Activated CD4-positive, alpha-beta T cell treated with anti-CD3 and anti-CD28 coated beads, Interleukin-2, amount 10 ng/mL, durations not matched to agents 7 days and 5 days (primary cell): Measurements from ENCODE around the gene PDS5B. TPM values are rescaled to one million over a fixed set of nuclear protein-coding genes. Genes with fewer than 3 reads are reported as not detected.

Experiments
- CTCF ChIA-PET: fragments of 350-600 bp; sonication (Branson Sonifier 250); formaldehyde crosslinking; loops from one replicate; lab custom pipeline; 2021; ENCODE audit warnings: antibody characterized with exemption; lab: Charles Lee
- POLR2A ChIA-PET: fragments of 350-600 bp; sonication (Branson Sonifier 250); formaldehyde crosslinking; loops from one replicate; lab custom pipeline; 2021; ENCODE audit warnings: antibody characterized with exemption; lab: Charles Lee
- DNase-seq: peaks from one replicate; pipeline ENCODE4 v3.0.0-alpha.2; 2020
- H3K27ac Mint-ChIP-seq: one replicate; pipeline ENCODE4 v1.8.0; 2021; ENCODE audit warnings: mild to moderate bottlenecking, moderate library complexity, mixed read lengths
- H3K27me3 Mint-ChIP-seq: one replicate; pipeline ENCODE4 v1.8.0; 2021; ENCODE audit warnings: mixed read lengths
- H3K36me3 Mint-ChIP-seq: one replicate; pipeline ENCODE4 v1.8.0; 2021; ENCODE audit warnings: low read depth, mixed read lengths
- H3K4me1 Mint-ChIP-seq: one replicate; pipeline ENCODE4 v1.8.0; 2021; ENCODE audit warnings: mixed read lengths
- H3K4me3 Mint-ChIP-seq: one replicate; pipeline ENCODE4 v1.8.0; 2021; ENCODE audit warnings: mild to moderate bottlenecking, moderate library complexity, mixed read lengths
- H3K9me3 Mint-ChIP-seq: one replicate; pipeline ENCODE4 v1.8.0; 2021; ENCODE audit warnings: mixed read lengths
- total RNA-seq, 2 experiments: library from RNA; stranded (reverse); gene quantifications; one replicate each; pipeline ENCODE4 v1.2.3, GENCODE V29; 2021

The PDS5B gene
- total RNA-seq, 2 experiments from 2014 or later, result 77.6 to 92.3 TPM

DNA sequence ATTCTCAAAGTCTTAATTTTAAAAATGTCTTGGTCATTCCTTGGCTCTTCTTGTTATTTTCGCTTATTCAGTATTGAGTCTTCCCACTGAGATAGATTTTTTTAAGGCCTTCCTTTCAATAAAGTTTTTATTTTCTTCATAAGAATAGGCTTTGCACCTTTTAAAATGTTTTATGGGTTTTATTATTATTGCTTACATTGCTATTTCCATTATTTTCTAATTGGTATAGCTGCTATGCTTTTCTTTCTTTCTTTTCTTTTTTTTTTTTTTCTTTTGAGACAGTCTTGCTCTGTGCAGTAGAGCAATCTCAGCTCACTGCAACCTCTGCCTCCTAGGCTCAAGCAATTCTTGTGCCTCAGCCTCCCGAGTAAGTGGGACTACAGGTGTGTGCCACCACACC lies 195.7 kb downstream of the PDS5B start:
- POLR2A ChIA-PET, result no interaction called here
- Mint-ChIP-seq H3K4me3 (no peak overlapping the region), H3K4me1 (peaks cover 36% of the 10 kb centered on the region), H3K36me3 (peaks cover 48% of the 10 kb centered on the region), H3K27ac (no peak overlapping the region), H3K27me3 (no peaks in the 10 kb centered on the region), H3K9me3 (peaks cover 13% of the 10 kb centered on the region)
- DNase-seq, result no peak
- CTCF ChIA-PET, result no interaction called here

DNA sequence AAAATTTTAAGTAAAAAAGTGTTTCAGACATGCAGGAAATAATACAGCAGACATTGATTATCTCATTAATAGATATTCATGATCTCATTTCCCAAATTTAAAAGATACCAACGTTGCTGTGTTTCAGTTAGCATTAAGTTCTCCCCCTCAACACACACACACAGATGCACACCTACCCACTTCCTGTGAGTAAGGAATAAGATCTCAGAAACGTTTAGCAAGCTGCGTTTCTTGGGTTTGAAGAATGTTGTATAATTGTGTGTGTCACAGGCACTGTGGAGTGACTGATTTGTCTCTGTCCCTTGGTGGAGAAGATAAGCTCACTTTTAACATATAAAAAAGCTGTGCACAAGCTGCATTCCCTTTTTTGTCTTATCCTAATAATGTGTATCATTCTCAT lies 196.8 kb downstream of the PDS5B start:
- POLR2A ChIA-PET, result no interaction called here
- CTCF ChIA-PET, result no interaction called here

DNA sequence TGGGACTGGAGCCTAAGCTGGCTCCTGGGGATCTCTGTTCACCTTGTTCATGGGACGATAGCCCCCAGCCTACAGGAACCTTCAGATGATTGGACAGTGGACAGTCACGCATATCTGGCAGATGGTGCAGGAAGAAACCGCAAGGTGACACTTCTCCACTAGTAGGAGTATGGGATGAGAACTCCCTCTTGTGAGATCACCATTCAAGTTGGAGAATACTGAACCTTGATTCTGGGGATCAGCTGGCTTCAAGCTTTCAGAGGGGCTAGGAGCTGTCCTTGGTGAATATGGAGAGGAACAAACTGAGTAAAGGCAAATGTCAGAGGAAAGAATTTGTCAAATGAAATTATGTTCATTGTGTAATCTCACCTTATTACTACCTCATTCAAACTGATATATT lies 204.5 kb downstream of the PDS5B start:
- H3K27ac Mint-ChIP-seq, result peak overlapping the region; percentile 95
- DNase-seq, result no peak
- H3K27me3 Mint-ChIP-seq, result no peaks in the 10 kb centered on the region
- CTCF ChIA-PET, result no interaction called here
- POLR2A ChIA-PET, result no interaction called here
- peaks cover 16% of the 10 kb centered on the region for H3K9me3 Mint-ChIP-seq
- H3K4me3 Mint-ChIP-seq, result no peak overlapping the region
- peaks cover 57% of the 10 kb centered on the region for H3K36me3 Mint-ChIP-seq
- peaks cover 66% of the 10 kb centered on the region for H3K4me1 Mint-ChIP-seq

More for the DNA sequence above, 196.8 kb downstream of the PDS5B start:
- H3K36me3 Mint-ChIP-seq, result peaks cover 52% of the 10 kb centered on the region
- peaks cover 36% of the 10 kb centered on the region for H3K4me1 Mint-ChIP-seq
- peak; percentile 34 for DNase-seq
- H3K4me3 Mint-ChIP-seq, result no peak overlapping the region
- H3K27ac Mint-ChIP-seq, result peak overlapping the region; percentile 86
- H3K27me3 Mint-ChIP-seq, result no peaks in the 10 kb centered on the region
- peaks cover 13% of the 10 kb centered on the region for H3K9me3 Mint-ChIP-seq

DNA sequence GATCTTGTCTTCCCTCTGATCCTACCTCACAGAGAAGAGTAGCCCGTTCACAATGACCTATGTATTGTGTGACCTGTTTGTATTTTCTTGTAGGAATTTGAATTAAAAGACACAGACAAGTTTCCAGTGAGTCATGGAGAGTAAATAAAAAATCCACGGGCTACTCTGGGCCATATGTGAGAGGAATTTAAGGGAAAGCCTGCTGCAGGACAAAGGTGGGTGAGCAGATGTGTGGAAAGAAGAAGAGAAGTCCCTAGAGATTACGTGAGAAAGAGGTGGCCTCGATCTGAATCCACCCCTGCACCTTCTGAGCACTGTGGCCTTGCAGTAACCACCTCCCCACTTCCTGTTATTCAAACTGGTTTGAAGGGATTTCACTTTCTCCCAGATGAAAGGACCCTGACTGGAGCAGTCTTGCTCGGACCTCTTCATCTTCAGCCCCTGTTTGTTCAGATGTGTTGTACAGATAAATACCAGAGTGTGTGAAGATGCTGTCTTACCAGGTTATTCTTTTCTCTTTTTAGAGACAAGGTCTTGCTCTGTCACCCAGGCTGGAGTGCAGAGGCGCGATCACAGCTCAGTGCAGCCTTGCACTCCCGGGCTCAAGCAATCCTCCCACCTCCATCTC lies 205.4 kb downstream of the PDS5B start:
- Mint-ChIP-seq H3K4me1 (peaks cover 63% of the 10 kb centered on the region), H3K9me3 (peaks cover 20% of the 10 kb centered on the region), H3K4me3 (peak overlapping the region; percentile 37), H3K27me3 (no peaks in the 10 kb centered on the region), H3K36me3 (peaks cover 55% of the 10 kb centered on the region), H3K27ac (peak overlapping the region; percentile 95)
- ChIA-PET POLR2A (no interaction called here), CTCF (no interaction called here)
- peak; percentile 80 for DNase-seq

DNA sequence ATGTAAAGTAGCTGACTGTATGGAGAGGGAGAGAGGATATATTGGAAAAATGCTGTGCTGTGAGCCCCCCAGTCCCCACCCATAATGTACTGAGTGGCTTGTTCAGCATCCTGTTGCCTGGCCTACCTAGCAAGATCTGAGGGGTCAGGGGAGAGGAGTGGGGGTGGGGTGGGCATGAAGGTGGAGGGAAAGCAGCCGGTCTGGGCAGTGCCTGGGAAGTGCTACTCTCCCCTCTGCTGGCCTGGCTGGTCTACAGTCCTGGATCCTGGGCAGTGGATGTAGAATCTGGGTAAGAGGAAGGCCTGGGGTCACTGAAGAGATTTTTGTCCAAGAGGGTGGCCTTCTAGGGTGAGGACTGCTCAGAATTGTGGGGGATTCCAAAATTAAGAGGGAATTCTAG lies 210.5 kb downstream of the PDS5B start:
- ChIA-PET CTCF (no interaction called here), POLR2A (no interaction called here)
- H3K4me3 Mint-ChIP-seq, result no peak overlapping the region
- peaks cover 38% of the 10 kb centered on the region for H3K36me3 Mint-ChIP-seq
- peaks cover 36% of the 10 kb centered on the region for H3K4me1 Mint-ChIP-seq
- H3K9me3 Mint-ChIP-seq, result peaks cover 22% of the 10 kb centered on the region
- no peak for DNase-seq
- H3K27ac Mint-ChIP-seq, result no peak overlapping the region
- peaks cover 11% of the 10 kb centered on the region for H3K27me3 Mint-ChIP-seq

DNA sequence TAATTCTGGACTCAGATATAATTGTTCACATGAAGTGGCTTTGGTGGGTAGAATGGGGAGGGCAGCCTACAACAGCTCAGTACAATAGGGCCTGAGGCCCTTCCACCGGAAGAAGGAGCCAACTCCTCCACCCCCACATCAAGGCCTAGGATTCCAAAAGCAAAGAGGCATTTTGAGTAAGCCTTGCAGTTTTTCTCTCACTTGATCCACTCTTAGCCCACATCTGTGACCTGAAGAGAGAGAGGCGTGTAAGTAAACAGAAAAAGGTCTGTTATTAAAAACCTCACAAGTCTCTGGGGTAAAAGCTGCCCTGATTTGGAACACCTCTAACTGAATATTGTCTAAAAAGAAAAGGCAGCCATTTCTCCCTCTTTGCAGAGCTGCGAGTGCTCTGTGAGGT lies 215.9 kb downstream of the PDS5B start:
- peaks cover 9% of the 10 kb centered on the region for H3K9me3 Mint-ChIP-seq
- H3K27ac Mint-ChIP-seq, result peak overlapping the region; percentile 36
- peaks cover 10% of the 10 kb centered on the region for H3K36me3 Mint-ChIP-seq
- CTCF ChIA-PET, result no interaction called here
- peaks cover 5% of the 10 kb centered on the region for H3K4me1 Mint-ChIP-seq
- POLR2A ChIA-PET, result no interaction called here
- H3K4me3 Mint-ChIP-seq, result no peak overlapping the region
- DNase-seq, result no peak
- H3K27me3 Mint-ChIP-seq, result peaks cover 20% of the 10 kb centered on the region

DNA sequence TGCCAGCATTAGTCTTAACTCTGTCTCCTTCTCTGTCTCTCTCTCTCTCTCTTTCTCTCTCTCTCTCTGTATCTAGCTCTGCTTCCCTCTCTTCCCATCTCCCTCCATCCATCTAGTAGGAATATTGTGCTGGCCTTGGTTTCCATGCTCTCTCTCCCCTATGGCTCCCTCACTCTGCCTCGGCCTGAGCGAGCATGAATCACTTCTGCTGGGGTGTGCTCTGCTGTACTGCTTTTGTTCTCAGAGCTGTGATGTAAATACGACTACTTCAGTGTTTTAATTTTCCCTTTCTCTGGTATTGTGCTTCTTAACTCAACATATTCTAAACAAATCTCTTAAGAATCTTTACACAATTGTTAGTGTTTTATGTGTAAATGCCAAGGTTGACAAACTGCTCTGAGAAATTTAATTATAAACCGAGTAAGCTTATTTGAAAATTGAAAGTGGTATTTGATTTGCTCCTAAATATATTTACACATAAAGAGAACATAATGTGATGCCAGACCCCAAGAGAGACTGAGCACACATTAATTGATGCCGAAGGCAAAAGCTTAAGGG lies 218.5 kb downstream of the PDS5B start:
- Mint-ChIP-seq H3K27me3 (peaks cover 20% of the 10 kb centered on the region), H3K9me3 (peaks cover 8% of the 10 kb centered on the region), H3K4me1 (peaks cover 5% of the 10 kb centered on the region), H3K36me3 (peaks cover 6% of the 10 kb centered on the region), H3K27ac (no peak overlapping the region), H3K4me3 (no peak overlapping the region)
- POLR2A ChIA-PET, result no interaction called here
- CTCF ChIA-PET, result interaction anchor here (1.4 kb wide), 1 partner anchor 33 kb away, joined by 3 read pairs; no protein-coding TSS in a partner anchor
- DNase-seq, result no peak

DNA sequence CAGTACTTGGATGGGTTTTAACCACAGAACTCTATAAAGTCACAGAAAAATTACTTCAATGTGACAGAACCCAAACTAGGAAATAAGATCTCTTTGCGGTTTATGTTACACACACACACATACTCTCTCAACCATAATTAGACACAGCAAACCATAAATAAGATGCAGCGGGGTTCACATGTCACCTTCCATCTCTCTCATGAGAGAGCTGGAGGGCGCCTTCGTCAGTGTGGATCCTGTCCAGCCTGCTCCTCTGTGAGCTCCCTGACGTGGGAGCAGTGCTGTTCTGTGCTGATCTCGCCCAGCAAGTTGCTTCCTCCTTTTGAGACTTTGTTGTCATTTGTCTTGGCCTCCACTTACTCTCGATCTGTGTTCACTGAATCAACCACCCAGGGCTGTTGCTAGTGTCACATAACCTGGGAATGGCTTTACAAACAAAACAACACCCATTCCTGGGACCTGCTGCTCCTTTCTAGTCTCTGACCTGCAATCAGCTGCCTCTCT lies 225.1 kb downstream of the PDS5B start:
- Mint-ChIP-seq H3K36me3 (peaks cover 6% of the 10 kb centered on the region), H3K27me3 (peaks cover 9% of the 10 kb centered on the region), H3K9me3 (peaks cover 25% of the 10 kb centered on the region), H3K4me1 (peaks cover 24% of the 10 kb centered on the region), H3K27ac (peak overlapping the region; percentile 95), H3K4me3 (peak overlapping the region; percentile 64)
- POLR2A ChIA-PET, result no interaction called here
- peak; percentile 42 for DNase-seq
- CTCF ChIA-PET, result interaction anchor here (0.7 to 1.4 kb wide), 2 partner anchors 27 to 95 kb away, joined by 3 read pairs; no protein-coding TSS in a partner anchor

DNA sequence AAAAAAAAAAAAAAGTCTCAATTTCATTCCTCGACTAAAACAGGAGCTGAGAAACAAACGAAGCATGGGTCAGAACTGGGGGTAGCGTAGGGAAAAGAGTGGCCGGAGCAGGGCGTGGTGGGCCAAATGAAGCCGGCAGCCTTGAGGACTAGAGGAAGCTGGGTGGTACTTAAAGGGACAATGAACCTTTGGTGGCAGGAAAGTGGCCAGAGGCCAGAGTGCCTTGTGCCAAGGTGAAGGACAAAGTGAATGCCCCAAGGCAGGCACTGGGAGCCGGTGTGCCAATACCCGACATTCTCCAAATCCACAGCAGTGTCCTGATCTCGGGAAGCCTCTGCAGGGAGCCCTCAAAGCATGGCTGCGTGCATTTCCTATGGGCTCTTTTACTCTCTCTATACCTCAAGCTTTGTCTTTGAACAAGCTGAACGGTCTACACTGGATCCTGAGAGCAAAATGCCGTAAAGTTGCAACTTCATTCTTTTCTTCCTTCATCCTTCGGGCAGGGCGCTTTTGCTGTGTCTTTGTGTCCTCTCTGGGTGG lies 235.0 kb downstream of the PDS5B start:
- ChIA-PET POLR2A (no interaction called here), CTCF (no interaction called here)
- Mint-ChIP-seq H3K27ac (no peak overlapping the region), H3K4me1 (peaks cover 2% of the 10 kb centered on the region), H3K4me3 (no peak overlapping the region), H3K36me3 (no peaks in the 10 kb centered on the region), H3K27me3 (peaks cover 13% of the 10 kb centered on the region), H3K9me3 (no peaks in the 10 kb centered on the region)
- DNase-seq, result no peak

DNA sequence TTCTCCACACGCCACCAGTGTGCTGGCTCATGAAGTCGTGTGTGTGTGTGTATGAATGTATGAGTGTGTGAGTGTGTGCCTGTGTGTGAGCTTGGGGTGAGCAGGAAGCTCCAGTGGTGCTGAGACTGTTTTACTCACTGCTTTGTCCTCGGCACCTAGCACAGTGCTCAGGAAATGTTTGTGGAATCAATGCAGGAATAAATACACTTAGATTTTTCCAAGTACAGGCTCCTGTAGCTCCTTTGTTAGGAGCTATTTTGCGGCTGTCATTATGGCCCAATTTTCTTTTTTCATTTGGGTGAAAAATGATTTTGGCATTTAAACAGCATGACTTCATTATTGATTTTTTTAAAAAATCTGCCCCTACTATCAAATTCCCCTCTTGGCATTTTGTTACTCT lies 236.5 kb downstream of the PDS5B start:
- H3K4me1 Mint-ChIP-seq, result no peaks in the 10 kb centered on the region
- no peaks in the 10 kb centered on the region for H3K36me3 Mint-ChIP-seq
- no peak for DNase-seq
- ChIA-PET POLR2A (no interaction called here), CTCF (no interaction called here)
- H3K9me3 Mint-ChIP-seq, result no peaks in the 10 kb centered on the region
- no peak overlapping the region for H3K4me3 Mint-ChIP-seq
- H3K27ac Mint-ChIP-seq, result no peak overlapping the region
- peaks cover 8% of the 10 kb centered on the region for H3K27me3 Mint-ChIP-seq

DNA sequence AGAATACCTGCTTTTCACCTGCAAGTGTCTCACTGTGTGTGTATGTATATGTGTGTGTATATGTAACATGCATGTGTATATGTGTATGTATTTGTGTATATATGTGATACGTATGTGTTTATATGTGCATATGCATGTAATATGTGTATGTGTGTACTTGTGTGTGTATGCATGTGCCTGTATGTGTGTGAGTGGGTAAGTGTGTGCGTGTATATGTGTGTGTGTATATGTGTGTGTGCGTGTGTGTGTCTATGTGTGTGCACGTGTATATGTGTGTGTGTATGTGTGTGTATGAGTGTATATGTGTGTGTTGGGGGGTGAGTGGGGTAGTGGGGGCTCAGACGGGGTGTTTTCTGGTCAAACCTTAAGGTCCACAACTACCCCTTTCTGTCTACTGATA lies 237.3 kb downstream of the PDS5B start:
- Mint-ChIP-seq H3K9me3 (no peaks in the 10 kb centered on the region), H3K36me3 (no peaks in the 10 kb centered on the region), H3K4me1 (no peaks in the 10 kb centered on the region), H3K27me3 (peaks cover 6% of the 10 kb centered on the region), H3K4me3 (no peak overlapping the region), H3K27ac (no peak overlapping the region)
- no peak for DNase-seq
- ChIA-PET POLR2A (no interaction called here), CTCF (no interaction called here)

DNA sequence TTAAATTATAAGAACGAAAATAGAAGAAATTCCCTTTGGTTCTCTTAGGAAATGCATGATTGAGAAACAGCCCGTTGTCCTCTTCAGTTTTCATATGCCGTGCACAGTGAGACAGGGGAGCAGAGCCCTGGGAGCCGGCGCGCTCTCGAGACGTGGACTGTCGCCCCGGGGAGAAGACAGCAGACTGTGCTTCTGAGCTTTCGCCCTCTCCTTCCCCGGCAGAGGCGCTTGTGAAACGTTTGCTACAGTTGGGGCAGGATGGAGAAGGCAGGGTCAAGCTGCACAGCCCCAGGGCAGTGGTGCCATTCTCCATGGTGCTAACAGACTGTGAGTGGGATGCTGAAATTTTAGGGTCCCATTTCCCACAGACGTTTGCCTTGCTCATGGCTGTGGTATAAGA lies 237.8 kb downstream of the PDS5B start:
- no peak for DNase-seq
- peaks cover 6% of the 10 kb centered on the region for H3K27me3 Mint-ChIP-seq

DNA sequence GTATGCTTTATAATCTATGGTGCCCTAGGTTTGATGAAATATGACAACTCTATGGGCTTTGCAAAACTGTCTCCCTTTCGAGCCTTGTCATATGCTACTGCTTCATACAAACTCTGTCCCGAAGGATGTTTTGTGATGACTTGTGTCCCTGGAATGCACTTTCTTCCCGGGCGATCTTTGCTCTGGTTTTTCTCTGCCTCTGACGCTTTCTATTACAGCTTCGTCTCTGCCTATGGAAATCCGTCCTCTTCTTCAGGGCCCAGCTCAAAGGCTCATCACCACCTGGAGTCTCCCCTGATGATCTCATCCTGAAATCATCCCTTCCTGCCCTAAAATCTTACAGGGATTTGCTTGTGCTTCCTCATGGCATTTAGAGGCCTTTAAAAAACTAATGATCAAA lies 238.4 kb downstream of the PDS5B start:
- Mint-ChIP-seq H3K9me3 (no peaks in the 10 kb centered on the region), H3K27ac (no peak overlapping the region), H3K27me3 (peaks cover 4% of the 10 kb centered on the region), H3K4me3 (no peak overlapping the region), H3K4me1 (no peaks in the 10 kb centered on the region), H3K36me3 (no peaks in the 10 kb centered on the region)
- no peak for DNase-seq
- ChIA-PET POLR2A (no interaction called here), CTCF (no interaction called here)

More for the DNA sequence above, 237.8 kb downstream of the PDS5B start:
- no peaks in the 10 kb centered on the region for H3K36me3 Mint-ChIP-seq
- no peaks in the 10 kb centered on the region for H3K9me3 Mint-ChIP-seq
- H3K4me3 Mint-ChIP-seq, result no peak overlapping the region
- H3K4me1 Mint-ChIP-seq, result no peaks in the 10 kb centered on the region
- no peak overlapping the region for H3K27ac Mint-ChIP-seq
- ChIA-PET POLR2A (no interaction called here), CTCF (no interaction called here)
